Measurements from ENCODE around the gene KCNG2. TPM values are rescaled to one million over a fixed set of nuclear protein-coding genes. Genes with fewer than 3 reads are reported as not detected.

Gene KCNG2
- total and polyA plus RNA-seq, 2 of the 13 experiments (the other 11 are each of a cell fraction or from before 2014, with no cell fraction given), result not detected

DNA sequence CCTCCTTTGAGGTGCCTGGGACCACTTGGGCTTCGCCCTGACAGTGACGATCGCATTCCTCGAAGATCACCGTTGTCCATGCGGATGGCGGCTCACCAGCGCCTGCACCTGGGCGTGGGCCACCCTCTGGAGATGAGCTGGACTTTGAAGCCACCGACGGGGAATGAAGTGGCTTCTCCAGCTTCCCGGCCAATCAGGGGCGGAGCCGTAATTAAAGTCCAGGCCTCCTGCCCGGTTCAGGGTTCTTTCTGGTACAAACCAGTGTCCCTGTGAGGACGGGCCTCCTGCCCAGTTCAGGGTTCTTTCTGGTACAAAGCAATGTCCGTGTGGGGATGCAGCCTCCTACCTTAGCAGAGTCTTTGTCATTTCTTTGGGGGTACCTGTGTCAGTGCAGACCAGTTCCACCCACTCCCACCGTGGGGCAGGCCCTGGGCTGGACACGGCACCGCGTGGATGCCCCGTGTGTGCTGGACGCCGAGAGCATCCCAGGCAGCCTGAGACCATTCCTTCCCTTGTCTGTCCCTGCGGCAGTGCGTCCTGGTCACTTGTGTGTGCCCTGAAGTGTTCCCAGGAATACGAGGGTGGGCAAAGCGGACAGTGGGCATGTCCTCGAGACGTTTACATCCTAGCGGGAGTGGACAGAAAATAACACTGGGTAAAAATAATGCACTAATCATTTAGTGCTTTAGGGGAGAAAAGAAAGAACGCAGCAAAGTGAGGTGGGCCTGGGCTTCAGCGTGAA lies 55.0 kb downstream of the KCNG2 start (continued):
- TF ChIP-seq ZNF546 (CRISPR knock-in tag; conservative IDR thresholded peaks at IDR 0.05) (no peak), ZNF101 (CRISPR knock-in tag; IDR thresholded peaks at IDR 0.05; ENCODE audit: borderline replicate concordance, low read depth) (0 out of 2 replicates have a peak, but pooled peaks have one; percentile 4), MTA3 (CRISPR knock-in tag; IDR thresholded peaks at IDR 0.05) (no peak), ZNF644 (CRISPR knock-in tag; IDR thresholded peaks at IDR 0.05; ENCODE audit: low read depth) (no peak), SRSF9 (IDR thresholded peaks at IDR 0.05; ENCODE audit: borderline replicate concordance, insufficient read depth, low read depth, low read length, poor library complexity, severe bottlenecking) (no peak), PLRG1 (conservative IDR thresholded peaks at IDR 0.05) (no peak), MIXL1 (CRISPR knock-in tag; IDR thresholded peaks at IDR 0.05) (0 out of 2 replicates have a peak, but pooled peaks have one; percentile 21), AGO1 (IDR thresholded peaks at IDR 0.05; ENCODE audit: low read depth, low read length, poor library complexity, severe bottlenecking) (no peak), ZNF792 (CRISPR knock-in tag; IDR thresholded peaks at IDR 0.05) (no peak), GTF2F1 (IDR thresholded peaks at IDR 0.05; ENCODE audit: low read length) (no peak), ZNF432 (CRISPR knock-in tag; IDR thresholded peaks at IDR 0.05; ENCODE audit: borderline replicate concordance) (no peak), ZMYM4 (CRISPR knock-in tag; IDR thresholded peaks at IDR 0.05) (no peak), JUNB (CRISPR knock-in tag; IDR thresholded peaks at IDR 0.05; ENCODE audit: borderline replicate concordance) (no peak), ZNF747 (CRISPR knock-in tag; IDR thresholded peaks at IDR 0.05; ENCODE audit: borderline replicate concordance) (no peak), CREB1 (IDR thresholded peaks at IDR 0.05) (no peak), CREB1 (CRISPR knock-in tag; IDR thresholded peaks at IDR 0.05) (no peak)
- TF ChIP-seq, protein P1, sequence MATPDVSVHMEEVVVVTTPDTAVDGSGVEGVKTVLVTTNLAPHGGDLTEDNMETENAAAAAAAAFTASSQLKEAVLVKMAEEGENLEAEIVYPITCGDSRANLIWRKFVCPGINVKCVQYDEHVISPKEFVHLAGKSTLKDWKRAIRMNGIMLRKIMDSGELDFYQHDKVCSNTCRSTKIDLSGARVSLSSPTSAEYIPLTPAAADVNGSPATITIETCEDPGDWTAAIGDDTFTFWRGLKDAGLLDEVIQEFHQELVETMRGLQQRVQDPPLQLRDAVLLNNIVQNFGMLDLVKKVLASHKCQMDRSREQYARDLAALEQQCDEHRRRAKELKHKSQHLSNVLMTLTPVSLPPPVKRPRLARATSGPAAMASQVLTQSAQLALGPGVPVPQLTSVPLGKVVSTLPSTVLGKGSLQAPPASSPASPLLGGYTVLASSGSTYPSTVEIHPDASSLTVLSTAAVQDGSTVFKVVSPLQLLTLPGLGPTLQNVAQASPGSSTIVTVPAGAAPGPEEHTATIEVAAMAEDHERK (CRISPR knock-in tag; IDR thresholded peaks at IDR 0.05; ENCODE audit: low read depth), result no peak
- TF ChIP-seq, protein P2, sequence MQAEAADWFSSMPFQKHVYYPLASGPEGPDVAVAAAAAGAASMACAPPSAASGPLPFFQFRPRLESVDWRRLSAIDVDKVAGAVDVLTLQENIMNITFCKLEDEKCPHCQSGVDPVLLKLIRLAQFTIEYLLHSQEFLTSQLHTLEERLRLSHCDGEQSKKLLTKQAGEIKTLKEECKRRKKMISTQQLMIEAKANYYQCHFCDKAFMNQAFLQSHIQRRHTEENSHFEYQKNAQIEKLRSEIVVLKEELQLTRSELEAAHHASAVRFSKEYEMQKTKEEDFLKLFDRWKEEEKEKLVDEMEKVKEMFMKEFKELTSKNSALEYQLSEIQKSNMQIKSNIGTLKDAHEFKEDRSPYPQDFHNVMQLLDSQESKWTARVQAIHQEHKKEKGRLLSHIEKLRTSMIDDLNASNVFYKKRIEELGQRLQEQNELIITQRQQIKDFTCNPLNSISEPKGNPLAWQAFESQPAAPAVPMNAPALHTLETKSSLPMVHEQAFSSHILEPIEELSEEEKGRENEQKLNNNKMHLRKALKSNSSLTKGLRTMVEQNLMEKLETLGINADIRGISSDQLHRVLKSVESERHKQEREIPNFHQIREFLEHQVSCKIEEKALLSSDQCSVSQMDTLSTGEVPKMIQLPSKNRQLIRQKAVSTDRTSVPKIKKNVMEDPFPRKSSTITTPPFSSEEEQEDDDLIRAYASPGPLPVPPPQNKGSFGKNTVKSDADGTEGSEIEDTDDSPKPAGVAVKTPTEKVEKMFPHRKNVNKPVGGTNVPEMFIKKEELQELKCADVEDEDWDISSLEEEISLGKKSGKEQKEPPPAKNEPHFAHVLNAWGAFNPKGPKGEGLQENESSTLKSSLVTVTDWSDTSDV (CRISPR knock-in tag; IDR thresholded peaks at IDR 0.05), result no peak
- TF ChIP-seq, protein P3, sequence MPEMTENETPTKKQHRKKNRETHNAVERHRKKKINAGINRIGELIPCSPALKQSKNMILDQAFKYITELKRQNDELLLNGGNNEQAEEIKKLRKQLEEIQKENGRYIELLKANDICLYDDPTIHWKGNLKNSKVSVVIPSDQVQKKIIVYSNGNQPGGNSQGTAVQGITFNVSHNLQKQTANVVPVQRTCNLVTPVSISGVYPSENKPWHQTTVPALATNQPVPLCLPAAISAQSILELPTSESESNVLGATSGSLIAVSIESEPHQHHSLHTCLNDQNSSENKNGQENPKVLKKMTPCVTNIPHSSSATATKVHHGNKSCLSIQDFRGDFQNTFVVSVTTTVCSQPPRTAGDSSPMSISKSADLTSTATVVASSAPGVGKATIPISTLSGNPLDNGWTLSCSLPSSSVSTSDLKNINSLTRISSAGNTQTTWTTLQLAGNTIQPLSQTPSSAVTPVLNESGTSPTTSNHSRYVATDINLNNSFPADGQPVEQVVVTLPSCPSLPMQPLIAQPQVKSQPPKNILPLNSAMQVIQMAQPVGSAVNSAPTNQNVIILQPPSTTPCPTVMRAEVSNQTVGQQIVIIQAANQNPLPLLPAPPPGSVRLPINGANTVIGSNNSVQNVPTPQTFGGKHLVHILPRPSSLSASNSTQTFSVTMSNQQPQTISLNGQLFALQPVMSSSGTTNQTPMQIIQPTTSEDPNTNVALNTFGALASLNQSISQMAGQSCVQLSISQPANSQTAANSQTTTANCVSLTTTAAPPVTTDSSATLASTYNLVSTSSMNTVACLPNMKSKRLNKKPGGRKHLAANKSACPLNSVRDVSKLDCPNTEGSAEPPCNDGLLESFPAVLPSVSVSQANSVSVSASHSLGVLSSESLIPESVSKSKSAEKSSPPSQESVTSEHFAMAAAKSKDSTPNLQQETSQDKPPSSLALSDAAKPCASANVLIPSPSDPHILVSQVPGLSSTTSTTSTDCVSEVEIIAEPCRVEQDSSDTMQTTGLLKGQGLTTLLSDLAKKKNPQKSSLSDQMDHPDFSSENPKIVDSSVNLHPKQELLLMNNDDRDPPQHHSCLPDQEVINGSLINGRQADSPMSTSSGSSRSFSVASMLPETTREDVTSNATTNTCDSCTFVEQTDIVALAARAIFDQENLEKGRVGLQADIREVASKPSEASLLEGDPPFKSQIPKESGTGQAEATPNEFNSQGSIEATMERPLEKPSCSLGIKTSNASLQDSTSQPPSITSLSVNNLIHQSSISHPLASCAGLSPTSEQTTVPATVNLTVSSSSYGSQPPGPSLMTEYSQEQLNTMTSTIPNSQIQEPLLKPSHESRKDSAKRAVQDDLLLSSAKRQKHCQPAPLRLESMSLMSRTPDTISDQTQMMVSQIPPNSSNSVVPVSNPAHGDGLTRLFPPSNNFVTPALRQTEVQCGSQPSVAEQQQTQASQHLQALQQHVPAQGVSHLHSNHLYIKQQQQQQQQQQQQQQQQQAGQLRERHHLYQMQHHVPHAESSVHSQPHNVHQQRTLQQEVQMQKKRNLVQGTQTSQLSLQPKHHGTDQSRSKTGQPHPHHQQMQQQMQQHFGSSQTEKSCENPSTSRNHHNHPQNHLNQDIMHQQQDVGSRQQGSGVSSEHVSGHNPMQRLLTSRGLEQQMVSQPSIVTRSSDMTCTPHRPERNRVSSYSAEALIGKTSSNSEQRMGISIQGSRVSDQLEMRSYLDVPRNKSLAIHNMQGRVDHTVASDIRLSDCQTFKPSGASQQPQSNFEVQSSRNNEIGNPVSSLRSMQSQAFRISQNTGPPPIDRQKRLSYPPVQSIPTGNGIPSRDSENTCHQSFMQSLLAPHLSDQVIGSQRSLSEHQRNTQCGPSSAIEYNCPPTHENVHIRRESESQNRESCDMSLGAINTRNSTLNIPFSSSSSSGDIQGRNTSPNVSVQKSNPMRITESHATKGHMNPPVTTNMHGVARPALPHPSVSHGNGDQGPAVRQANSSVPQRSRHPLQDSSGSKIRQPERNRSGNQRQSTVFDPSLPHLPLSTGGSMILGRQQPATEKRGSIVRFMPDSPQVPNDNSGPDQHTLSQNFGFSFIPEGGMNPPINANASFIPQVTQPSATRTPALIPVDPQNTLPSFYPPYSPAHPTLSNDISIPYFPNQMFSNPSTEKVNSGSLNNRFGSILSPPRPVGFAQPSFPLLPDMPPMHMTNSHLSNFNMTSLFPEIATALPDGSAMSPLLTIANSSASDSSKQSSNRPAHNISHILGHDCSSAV (CRISPR knock-in tag; IDR thresholded peaks at IDR 0.05; ENCODE audit: borderline replicate concordance), result no peak

Data from HepG2 (cell line).